ENCODE measurements around the gene TRIP13. TPM values are rescaled to one million over a fixed set of nuclear protein-coding genes. Genes with fewer than 3 reads are reported as not detected.

TRIP13 gene
- total and polyA plus RNA-seq, 2 experiments from 2014 or later = 9.2 to 9.4 TPM

- TF ChIP-seq CTCF (IDR thresholded peaks at IDR 0.05; ENCODE audit: poor library complexity) = no peak
- TF ChIP-seq EZH2 (IDR thresholded peaks at IDR 0.05; ENCODE audit: borderline replicate concordance) = no peak
- TF ChIP-seq EZH2phosphoT487 (IDR thresholded peaks at IDR 0.05; ENCODE audit: low read depth, severe bottlenecking, unreplicated experiment) = no peak
- WGBS (ENCODE audit: low lambda C conversion rate, missing lambda C conversion rate) = 89% methylated on average over 6 of the region's 6 CpGs
- Histone ChIP-seq H3K27me3 (no peaks in the 10 kb centered on the region), H3K4me1 (ENCODE audit: insufficient read depth) (peaks cover 5% of the 10 kb centered on the region), H4K20me1 (ENCODE audit: insufficient read depth, poor library complexity, severe bottlenecking) (no peaks in the 10 kb centered on the region), H3K9me3 (ENCODE audit: low read depth) (no peaks in the 10 kb centered on the region), H3K9me2 (replicated peaks; ENCODE audit: insufficient read depth) (no peaks in the 10 kb centered on the region), H3K79me2 (no peaks in the 10 kb centered on the region), H3K27ac (peak overlapping the region; percentile 10), H3K4me3 (no peak overlapping the region), H3K36me3 (replicated peaks; ENCODE audit: insufficient read depth, low read depth) (no peaks in the 10 kb centered on the region), H3K4me2 (no peak overlapping the region), H2AFZ (no peak overlapping the region)
- DNase-seq (ENCODE audit: low spot score) = peak; percentile 35
Observed at GRCh38 chr5:867300-867870, 25.3 kb upstream of the TRIP13 start.

- no peaks in the 10 kb centered on the region for H3K9me3 ChIP-seq (ENCODE audit: low read depth)
- no peaks in the 10 kb centered on the region for H3K79me2 ChIP-seq
- H3K4me3 ChIP-seq = no peak overlapping the region
- no peak for DNase-seq (ENCODE audit: low spot score)
- no peaks in the 10 kb centered on the region for H3K36me3 ChIP-seq (replicated peaks; ENCODE audit: insufficient read depth, low read depth)
- no peaks in the 10 kb centered on the region for H3K27me3 ChIP-seq
- peaks cover 5% of the 10 kb centered on the region for H3K4me1 ChIP-seq (ENCODE audit: insufficient read depth)
- no peak for TF ChIP-seq EZH2 (IDR thresholded peaks at IDR 0.05; ENCODE audit: borderline replicate concordance)
- TF ChIP-seq CTCF (IDR thresholded peaks at IDR 0.05; ENCODE audit: poor library complexity) = no peak
- no peak for TF ChIP-seq EZH2phosphoT487 (IDR thresholded peaks at IDR 0.05; ENCODE audit: low read depth, severe bottlenecking, unreplicated experiment)
- H3K4me2 ChIP-seq = no peak overlapping the region
- no peaks in the 10 kb centered on the region for H3K9me2 ChIP-seq (replicated peaks; ENCODE audit: insufficient read depth)
- 95% methylated on average over 16 of the region's 16 CpGs for WGBS (ENCODE audit: low lambda C conversion rate, missing lambda C conversion rate)
- peak overlapping the region; percentile 62 for H3K27ac ChIP-seq
- H4K20me1 ChIP-seq (ENCODE audit: insufficient read depth, poor library complexity, severe bottlenecking) = no peaks in the 10 kb centered on the region
- no peak overlapping the region for H2AFZ ChIP-seq
Observed at GRCh38 chr5:868428-869135, 24.1 kb upstream of the TRIP13 start.

- Histone ChIP-seq H3K36me3 (replicated peaks; ENCODE audit: insufficient read depth, low read depth) (no peaks in the 10 kb centered on the region), H2AFZ (no peak overlapping the region), H3K4me3 (no peak overlapping the region), H3K4me2 (no peak overlapping the region), H3K27ac (no peak overlapping the region), H3K79me2 (no peaks in the 10 kb centered on the region), H3K4me1 (ENCODE audit: insufficient read depth) (peaks cover 5% of the 10 kb centered on the region), H3K9me2 (replicated peaks; ENCODE audit: insufficient read depth) (no peaks in the 10 kb centered on the region), H3K27me3 (no peaks in the 10 kb centered on the region), H3K9me3 (ENCODE audit: low read depth) (no peaks in the 10 kb centered on the region), H4K20me1 (ENCODE audit: insufficient read depth, poor library complexity, severe bottlenecking) (no peaks in the 10 kb centered on the region)
- 98% methylated on average over 5 of the region's 5 CpGs for WGBS (ENCODE audit: low lambda C conversion rate, missing lambda C conversion rate)
- TF ChIP-seq CTCF (IDR thresholded peaks at IDR 0.05; ENCODE audit: poor library complexity) (no peak), EZH2 (IDR thresholded peaks at IDR 0.05; ENCODE audit: borderline replicate concordance) (no peak), EZH2phosphoT487 (IDR thresholded peaks at IDR 0.05; ENCODE audit: low read depth, severe bottlenecking, unreplicated experiment) (no peak)
- no peak for DNase-seq (ENCODE audit: low spot score)
Observed at GRCh38 chr5:870956-871355, 21.7 kb upstream of the TRIP13 start.
